HCT116 (cell line): ENCODE data around the gene DENND1A.

Experiments
- CTCF ChIP-seq, 3 experiments: fragments of 200-600 bp in 1 of 3; sonication (generic) in 1 of 3; IDR thresholded peaks in 2 of 3; conservative IDR thresholded peaks in 1 of 3; 2 replicates each; pipeline ENCODE4 v1.5.1; 2012 to 2017; ENCODE audit warnings: low read depth in 2 of 3, low read length in 2 of 3, antibody characterized with exemption in 1 of 3, borderline replicate concordance in 1 of 3, control low read depth in 1 of 3, mild to moderate bottlenecking in 1 of 3, mixed read lengths in 1 of 3, mixed run types in 1 of 3, moderate library complexity in 1 of 3; ENCODE audit not compliant: insufficient read depth in 1 of 3
- POLR2A ChIP-seq: IDR thresholded peaks from 2 replicates; pipeline ENCODE4 v1.7.0; 2011; ENCODE audit warnings: borderline replicate concordance; ENCODE audit not compliant: insufficient read depth, insufficient read length; ENCODE audit errors: extremely low read depth

- no peak for TF ChIP-seq POLR2A
- TF ChIP-seq CTCF (IDR thresholded peaks at IDR 0.05 in 2 of 3, conservative IDR thresholded peaks at IDR 0.05 in 1 of 3; ENCODE audit: borderline replicate concordance in 1 of 3, insufficient read depth in 1 of 3, low read depth in 2 of 3, low read length in 2 of 3): no peak
Measured at GRCh38 chr9:123922431-123922830, 7.5 kb downstream of the DENND1A start.
